Retinal pigment epithelial cell (primary cell): ENCODE results near the gene TAF1L.

Source experiments
- DNase-seq: peaks from one replicate; pipeline ENCODE4 v3.0.0-alpha.2; 2010; ENCODE audit warnings: low read depth
- H3K4me3 ChIP-seq: 2 replicates; pipeline ENCODE4 v1.5.1; 2011; ENCODE audit warnings: mild to moderate bottlenecking, low read length, control low read depth, moderate library complexity
- TF ChIP-seq, protein P1 (sequence below): conservative IDR thresholded peaks from 2 replicates; pipeline ENCODE4 v1.5.1; 2011; ENCODE audit warnings: low read depth, low read length, control low read depth, inconsistent platforms

Gene TAF1L

DNA sequence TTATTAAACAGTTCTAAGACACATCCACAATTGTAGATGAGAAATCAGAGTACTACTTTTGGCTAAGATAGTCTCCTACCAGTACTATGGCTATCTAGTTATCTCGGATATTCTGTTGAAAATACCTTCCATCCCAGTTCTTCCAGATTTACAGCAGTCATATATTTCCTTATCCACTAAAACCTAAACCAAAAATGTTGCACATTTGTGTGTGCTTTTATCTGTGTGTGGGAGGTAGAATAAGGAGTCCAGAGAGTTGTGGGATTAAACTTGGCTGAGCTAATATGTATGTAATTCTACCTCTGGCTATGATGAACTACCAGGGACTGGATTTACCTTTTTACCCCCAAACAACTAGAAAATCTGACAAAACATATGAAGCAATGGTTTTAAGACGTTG, 45.0 kb downstream of the TAF1L start:
- no peak overlapping the region for H3K4me3 ChIP-seq
- TF ChIP-seq, protein P1, sequence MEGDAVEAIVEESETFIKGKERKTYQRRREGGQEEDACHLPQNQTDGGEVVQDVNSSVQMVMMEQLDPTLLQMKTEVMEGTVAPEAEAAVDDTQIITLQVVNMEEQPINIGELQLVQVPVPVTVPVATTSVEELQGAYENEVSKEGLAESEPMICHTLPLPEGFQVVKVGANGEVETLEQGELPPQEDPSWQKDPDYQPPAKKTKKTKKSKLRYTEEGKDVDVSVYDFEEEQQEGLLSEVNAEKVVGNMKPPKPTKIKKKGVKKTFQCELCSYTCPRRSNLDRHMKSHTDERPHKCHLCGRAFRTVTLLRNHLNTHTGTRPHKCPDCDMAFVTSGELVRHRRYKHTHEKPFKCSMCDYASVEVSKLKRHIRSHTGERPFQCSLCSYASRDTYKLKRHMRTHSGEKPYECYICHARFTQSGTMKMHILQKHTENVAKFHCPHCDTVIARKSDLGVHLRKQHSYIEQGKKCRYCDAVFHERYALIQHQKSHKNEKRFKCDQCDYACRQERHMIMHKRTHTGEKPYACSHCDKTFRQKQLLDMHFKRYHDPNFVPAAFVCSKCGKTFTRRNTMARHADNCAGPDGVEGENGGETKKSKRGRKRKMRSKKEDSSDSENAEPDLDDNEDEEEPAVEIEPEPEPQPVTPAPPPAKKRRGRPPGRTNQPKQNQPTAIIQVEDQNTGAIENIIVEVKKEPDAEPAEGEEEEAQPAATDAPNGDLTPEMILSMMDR, result no peak
- DNase-seq, result no peak

DNA sequence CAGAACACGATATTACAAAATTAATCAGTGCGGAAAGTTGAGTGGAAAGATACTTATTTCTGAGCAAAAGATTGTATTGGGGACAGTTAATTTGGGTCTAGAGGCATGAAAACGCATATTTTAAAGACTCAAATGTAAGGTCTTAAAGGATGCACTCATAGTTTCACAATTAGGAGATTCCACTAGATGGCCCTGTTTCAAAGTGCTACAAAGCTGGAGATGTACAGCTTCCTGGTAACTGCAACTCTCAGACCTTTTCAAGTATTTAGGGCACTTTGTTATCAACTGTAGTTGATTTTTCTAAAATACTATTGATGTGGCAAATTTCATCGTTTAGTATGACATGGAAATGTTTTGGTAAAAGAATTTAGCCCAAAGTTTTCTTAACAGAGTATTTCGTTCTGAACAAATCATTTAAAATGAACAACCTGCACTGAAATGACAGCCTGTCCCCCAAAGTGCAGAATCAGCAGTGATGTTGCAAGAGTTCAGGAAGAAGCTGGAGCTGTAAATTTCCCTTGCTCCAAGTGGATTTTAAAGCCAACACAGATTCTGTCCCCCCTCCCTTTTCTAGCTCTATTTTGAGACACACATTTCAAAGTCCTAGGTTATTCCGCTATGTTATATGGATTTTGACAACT, 46.3 kb downstream of the TAF1L start:
- peak; percentile 14 for DNase-seq
- H3K4me3 ChIP-seq, result no peak overlapping the region
- TF ChIP-seq, protein P1, result peak; percentile 69

DNA sequence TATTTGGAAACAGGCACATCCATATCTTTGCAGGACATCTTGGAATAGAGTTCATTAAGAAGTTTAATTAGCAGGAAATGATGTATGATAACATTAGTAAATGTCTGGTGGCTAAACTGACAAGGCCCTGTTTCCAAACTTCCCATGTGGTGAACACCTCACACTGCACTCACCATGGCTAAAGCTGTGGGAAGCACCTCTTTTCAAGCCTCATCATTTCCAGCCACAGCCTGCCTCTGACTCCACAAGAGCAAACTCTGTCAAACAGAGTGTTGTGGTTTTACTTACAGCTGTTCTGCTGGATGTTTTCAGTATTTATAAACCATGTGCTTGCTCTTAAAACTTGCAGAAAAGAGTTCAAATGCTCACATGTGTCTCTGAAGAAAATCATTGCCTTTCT, 47.6 kb downstream of the TAF1L start:
- H3K4me3 ChIP-seq, result no peak overlapping the region
- TF ChIP-seq, protein P1, result no peak
- no peak for DNase-seq

DNA sequence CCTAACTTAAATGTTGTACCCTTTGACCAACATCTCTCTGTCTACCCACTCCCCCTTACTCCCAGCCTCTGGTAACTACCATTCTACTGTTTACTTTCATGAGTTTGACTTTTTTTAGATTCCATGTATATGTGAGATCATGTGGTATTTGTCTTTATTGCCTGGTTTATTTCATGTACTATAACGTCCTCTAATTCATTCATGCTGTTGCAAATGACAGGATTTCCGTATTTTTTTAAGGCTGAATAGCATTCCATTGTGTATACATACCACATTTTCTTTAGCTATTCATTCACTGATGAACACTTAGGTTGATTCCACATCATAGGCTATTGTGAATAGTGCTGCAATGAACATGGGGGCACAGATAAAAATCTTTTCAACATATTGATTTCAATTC, 50.7 kb downstream of the TAF1L start:
- DNase-seq, result no peak
- TF ChIP-seq, protein P1, result no peak
- H3K4me3 ChIP-seq, result no peak overlapping the region

DNA sequence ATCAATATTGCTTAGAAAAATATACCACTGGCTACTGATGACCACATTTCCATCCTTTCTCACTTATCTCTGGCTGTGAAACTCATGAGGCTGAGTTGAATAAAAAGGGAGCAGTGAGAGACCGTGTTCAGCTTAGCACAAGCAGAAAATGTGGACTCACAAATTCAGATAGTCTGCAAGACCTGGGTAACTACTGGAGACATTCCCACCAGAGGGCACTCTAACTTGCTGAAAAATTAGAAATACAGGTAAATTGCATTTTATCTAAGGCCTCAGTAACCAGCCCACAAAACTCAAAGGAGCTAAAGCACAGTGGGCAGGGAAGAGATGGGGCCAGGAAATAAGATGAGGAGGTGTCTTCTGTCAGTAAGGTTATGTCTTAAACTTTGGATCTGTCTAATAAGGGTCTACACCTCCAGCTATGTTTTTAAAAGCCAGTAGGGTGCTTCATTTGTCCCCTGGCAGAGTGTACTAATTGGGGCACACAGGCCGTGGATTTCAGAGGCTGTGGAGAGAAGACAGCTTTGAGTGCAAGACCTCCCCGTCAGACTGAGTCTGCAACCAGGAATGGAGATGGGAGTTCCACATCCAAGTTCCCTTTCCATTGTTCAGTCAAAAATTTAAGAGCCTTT, 53.8 kb downstream of the TAF1L start:
- H3K4me3 ChIP-seq, result no peak overlapping the region
- peak; percentile 34 for DNase-seq
- TF ChIP-seq, protein P1, result peak; percentile 73

DNA sequence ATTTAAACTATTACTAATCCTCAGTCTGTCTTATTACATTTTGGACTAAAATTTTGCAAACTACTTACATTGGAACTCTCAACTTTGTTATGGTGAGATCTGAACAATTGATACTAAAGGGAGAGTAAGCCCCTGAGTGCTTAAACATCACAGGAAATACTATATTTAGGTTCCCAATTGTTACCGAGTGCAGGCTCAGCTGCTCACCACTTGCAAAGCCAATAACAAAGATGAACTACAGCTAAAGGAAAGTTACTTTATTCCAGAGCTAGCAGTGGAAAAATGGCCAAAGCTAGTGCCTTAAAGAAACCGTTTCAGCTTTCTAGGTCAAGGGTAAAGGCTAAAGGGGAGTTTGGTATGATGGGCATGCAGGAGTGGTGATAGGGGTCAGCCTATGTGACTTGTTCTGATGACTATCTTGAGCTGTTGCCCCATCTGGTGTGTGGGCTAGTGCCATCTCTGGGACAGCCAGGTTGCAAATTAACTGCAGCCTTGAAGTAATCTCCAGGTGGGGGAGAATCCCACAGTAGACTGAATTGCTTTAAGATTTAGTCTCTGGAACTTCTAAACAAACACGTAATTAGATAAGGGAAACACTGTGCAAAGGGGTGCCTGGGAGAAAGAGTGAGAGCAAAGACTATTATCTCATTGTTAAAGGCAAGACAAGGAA, 54.7 kb downstream of the TAF1L start:
- no peak overlapping the region for H3K4me3 ChIP-seq
- TF ChIP-seq, protein P1, result no peak
- no peak for DNase-seq

DNA sequence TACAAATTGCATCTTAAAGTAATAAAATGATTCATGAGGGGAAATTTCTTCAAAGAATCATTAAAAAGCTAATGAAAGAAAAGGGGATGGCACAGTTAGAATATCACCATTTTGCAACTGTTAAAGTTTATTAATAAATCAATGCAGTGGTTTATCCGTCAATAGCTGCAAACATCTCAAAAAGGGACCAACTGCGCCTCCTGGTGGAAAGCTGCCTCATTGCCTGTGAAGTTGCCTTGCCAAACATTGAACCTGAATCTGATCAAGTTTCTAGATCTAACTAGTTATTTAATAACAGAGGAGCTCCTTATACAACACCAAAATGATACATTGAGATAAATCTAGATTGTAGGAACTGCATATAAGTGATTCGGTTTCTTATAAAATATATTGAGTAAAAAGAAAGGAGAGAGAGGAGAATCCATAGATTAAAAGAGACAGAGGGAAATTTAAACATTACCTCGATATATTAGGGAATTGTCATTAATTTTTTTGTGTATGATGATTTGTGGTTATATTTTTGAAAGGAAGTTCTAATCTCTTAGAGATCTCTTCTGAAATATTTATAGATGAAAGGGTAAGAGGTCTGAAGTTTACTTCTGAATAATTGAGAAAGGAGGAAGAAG, 55.6 kb downstream of the TAF1L start:
- TF ChIP-seq, protein P1, result peak; percentile 98
- DNase-seq, result no peak
- no peak overlapping the region for H3K4me3 ChIP-seq
